Stimulated activated CD4-positive, alpha-beta T cell treated with anti-CD3 and anti-CD28 coated beads, Interleukin-4, amount 100 ng/mL, for 48 hours (primary cell): ENCODE measurements around the gene F3.
"Not testable (repeated sequence)": the region's sequence is repeated elsewhere in the genome, so short reads cannot be mapped to it uniquely, and the experiment has no call there.

Experiments used
- DNase-seq, 2 donors: peaks; one replicate each; pipeline ENCODE4 v3.0.0-alpha.2; 2020; ENCODE audit warnings: low read depth in 2 of 2

Gene F3

GRCh38 chr1:94541246-94542087, at the start of gene F3:
TSS of gene F3 (minus strand) at chr1:94541759. CDS start at chr1:94541636, 123 bp downstream.
- DNase-seq = peak; percentile 66 to 69

GRCh38 chr1:94590203-94591137, 48.9 kb upstream of the F3 start:
- no peak for DNase-seq

DNA sequence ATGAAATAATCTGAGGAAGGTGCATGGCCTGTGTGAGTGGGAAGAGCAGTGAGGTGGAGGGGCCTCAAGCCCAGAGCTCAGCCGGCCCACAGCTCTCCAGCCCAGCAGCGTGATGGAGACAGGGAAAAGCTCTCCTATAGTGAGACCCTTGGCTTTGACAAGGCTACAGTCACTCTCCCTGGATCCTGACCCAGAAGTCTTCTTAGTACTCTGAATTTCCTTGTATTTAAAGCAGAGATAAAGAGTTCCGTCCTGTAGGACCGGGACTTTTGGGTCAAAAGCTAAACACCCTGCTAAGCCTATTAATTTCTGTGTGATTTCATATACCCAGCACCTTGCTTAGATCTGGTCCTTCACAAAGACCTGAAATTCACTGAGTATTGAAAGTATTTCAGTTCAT, 48.2 kb upstream of the F3 start:
- DNase-seq = no peak

DNA sequence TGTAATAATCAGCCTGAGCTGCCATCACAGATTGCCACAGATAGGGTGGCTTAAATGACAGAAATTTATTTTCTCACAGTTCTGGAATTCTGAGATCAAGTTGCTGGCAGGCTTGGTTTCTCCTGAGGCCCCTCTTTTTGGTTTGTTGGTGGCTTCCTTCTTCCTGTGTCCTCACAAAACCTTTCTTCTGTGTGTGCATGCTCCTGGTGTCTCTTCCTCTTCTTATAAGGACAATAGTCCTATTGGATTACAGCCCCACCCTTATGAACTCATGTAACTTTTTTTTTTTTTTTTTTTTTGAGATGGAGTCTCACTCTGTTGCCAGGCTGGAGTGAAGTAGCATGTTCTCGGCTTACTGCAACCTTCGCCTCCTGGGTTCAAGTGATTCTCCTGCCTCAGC, 41.0 kb upstream of the F3 start:
- DNase-seq = no peak

- DNase-seq = no peak
Measured at GRCh38 chr1:94580367-94581115, 39.0 kb upstream of the F3 start.

DNA sequence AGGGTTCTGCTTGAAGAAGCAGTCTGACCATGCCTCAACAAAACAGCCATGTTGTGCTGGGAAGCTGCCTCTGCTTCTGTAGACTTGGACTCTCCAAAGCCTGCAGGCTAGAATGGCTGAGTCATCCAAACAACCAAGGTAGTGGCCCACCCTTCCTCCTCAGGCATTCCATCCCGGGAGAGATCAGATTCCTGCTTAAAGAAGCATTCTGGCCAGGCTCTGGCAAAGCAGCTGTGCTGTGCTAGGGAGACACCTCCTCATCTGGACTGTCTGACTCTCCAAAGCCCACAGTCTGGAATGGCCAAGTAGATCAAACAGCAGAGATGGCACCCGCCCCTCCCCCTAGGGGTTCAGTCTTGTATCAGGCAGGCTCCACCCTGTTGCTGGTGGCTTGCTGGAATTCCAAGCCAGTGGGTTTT, 38.3 kb upstream of the F3 start:
- DNase-seq = no peak

DNA sequence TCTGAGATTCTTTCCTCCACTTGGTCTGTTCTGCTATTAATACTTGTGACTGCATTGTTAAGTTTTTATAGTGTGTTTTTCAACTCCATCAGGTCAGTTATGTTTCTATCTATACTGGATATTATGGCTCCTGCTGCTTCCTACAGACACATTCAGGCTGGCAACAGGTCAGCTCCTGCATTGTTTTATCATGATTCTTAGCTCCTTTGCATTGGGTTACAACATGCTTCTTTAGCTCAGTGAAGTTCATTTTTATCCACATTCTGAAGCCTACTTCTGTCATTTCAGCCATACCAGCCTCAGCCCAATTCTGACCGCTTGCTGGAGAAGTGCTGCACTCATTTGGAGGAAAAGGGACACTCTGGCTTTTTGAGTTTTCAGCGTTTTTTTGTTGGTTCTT, 37.3 kb upstream of the F3 start:
- DNase-seq = no peak

DNA sequence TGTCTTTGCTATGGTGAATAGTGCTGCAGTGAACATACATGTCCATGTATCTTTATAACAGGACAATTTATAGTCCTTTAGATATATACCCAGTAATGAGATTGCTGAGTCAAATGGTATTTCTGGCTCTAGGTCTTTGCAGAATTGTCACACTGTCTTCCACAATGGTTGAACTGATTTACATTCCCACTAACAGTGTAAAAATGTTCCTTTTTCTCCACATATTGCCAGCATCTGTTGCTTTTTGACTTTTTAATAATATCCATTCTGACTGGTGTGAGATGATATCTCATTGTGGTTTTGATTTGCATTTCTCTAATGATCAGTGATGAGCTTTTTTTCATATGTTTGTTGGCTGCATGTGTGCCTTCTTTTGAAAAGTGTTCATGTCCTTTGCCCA, 32.4 kb upstream of the F3 start:
- not testable (repeated sequence) for DNase-seq

- no peak for DNase-seq
Measured at GRCh38 chr1:94572780-94573179, 31.2 kb upstream of the F3 start.

DNA sequence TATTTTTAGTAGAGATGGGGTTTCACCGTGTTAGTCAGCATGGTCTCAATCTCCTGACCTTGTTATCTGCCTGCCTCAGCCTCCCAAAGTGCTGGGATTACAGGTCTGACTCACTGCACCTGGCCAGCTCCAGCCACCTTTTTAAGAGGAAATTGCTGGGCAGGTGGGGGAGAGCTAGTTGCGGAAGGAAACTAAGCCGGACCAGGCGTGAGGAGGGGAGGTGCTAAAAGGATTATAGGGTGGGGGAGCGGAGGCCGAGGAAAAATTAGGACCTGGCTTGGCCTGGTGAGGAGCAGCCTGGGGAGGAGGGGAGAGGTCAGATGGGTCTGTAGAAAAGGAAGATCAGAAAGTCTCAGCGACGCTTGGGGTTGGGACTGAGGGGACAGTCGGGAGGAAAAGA, 29.4 kb upstream of the F3 start:
- DNase-seq = not testable (repeated sequence)

DNA sequence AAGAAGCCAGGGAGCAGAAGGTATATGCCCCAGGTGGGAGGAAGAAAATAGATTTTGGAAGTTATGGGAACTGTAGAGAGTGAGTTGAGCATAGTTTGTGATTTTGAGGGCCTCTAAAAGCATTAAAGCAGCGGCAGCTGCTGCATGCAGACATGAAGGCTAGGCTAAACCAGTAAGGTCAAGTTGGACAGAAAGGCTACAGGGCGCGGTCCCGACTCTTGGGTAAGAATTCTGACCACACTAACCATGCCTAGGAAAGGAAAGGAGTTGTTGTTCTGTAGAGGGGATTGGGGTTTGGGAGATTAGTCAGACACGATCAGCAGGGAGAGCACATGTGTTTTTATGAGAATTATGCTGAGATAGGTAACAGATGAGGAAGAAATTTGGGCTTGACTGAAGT, 27.2 kb upstream of the F3 start:
- DNase-seq = not testable (repeated sequence)

DNA sequence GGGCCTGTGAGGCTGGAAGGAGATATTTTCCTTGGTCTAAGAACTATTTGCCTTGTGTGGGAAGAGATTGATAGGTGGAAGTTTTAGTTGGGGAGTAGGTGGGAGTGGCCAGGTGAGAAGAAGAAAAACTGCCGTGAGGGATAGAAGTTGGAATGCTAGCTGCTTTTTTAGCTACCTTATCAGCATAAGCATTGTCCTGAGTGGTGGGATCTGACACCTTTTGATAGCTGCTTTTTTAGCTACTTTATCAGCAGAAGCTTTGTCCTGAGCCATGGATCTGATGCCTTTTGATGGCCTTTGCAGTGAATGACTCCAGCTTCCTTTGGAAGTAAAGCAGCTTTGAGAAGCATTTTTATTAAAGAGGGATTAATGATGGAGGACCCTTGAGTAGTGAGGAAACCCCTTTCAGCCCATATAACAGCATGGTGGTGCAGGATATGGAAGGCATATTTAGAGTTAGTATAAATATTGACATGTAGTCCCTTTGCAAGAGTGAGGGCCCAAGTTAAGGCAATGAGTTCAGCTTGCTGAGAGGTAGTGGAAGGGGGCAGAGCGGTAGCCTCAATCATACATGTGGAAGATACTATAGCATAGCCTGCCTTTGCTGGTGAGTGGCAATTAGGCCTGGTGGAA, 26.5 kb upstream of the F3 start:
- DNase-seq = not testable (repeated sequence)

DNA sequence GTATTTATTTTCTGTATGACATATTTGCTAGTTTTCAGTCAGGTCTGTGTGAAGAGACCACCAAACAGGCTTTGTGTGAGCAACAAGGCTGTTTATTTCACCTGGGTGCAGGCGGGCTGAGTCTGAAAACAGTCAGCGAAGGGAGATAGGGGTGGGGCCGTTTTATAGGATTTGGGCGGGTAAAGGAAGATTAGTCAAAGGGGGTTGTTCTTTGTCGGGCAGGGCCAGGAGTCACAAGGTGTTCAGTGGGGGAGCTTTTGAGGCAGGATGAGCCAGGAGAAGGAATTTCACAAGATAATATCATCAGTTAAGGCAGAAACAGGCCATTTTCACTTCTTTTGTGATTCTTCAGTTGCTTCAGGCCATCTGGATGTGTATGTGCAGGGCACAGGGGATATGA, 24.9 kb upstream of the F3 start:
- DNase-seq = not testable (repeated sequence)

- DNase-seq = no peak
Measured at GRCh38 chr1:94565901-94566300, 24.3 kb upstream of the F3 start.

DNA sequence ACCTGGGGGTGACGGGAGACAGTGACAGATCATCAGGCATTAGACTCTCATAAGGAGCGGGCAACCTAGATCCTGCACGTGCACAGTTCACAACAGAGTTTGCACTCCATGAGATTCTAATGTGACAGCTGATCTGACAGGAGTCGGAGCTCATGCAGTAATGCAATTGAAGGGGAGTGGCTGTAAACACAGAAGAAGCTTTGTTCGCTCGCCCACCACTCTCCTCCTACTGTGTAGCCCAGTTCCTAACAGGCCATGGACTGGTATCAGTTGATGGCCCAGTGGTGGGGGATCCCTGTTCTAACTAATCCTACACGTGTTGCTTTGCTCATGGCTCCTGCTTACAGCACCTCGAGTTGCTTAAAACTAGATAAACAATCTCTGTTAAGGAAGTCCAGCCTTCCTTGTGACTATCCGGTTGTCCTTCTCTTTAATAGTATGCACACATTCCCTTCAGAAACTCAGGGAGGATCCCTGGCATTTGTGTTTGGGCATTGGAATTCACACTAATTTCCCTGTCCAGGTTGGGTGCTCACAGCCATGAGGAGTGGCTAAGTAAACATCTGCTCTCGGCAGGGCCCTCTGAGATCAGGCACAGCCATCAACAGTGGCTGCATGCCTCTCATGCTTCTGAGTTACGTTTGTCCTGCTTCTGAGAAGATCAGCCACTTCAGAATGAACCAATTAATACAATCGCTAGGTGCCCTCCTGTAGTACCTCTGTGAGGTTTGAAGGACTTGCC, 21.1 kb upstream of the F3 start:
- DNase-seq = no peak

GRCh38 chr1:94560333-94560732, 18.8 kb upstream of the F3 start:
- DNase-seq = no peak

- no peak for DNase-seq
Measured at GRCh38 chr1:94559921-94560320, 18.4 kb upstream of the F3 start.

DNA sequence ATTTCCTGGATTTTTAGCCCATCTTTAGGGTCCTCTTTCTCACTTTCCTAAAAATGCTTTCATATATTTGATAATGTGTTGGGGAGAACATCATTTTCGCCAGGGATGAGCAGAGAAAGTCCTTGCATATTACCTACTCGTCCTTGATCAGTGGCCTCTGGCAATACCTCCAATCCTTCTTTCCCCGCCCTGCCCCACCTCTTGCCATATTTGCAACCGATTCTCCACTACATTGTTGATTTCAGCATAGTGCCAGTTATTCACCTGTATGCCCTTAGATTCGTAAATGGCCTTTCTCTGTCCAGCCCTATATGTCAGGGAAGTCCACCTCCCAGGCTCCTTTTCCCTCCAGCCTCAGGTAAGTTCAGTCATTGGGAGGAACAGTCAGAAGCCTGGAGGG, 13.5 kb upstream of the F3 start:
- no peak for DNase-seq

DNA sequence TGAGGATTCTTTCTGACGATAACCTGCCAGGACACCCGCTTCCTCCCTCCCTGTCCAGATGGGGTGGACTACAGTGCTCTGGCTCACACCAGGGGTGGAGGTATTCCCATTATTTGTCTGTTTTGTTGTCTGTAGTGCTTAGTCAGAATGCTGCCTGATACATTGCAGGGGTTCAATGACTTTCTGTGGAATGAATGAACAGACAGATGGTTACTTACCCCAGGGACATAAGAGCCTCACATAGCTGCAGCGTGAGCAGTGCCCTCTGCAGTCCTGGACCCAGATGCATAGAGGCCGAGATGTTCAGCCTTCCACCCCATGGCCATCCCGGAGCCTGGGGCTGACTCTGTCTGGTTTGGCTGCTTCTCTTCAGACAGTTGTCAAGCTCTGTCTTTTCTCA, 13.0 kb upstream of the F3 start:
- no peak for DNase-seq

DNA sequence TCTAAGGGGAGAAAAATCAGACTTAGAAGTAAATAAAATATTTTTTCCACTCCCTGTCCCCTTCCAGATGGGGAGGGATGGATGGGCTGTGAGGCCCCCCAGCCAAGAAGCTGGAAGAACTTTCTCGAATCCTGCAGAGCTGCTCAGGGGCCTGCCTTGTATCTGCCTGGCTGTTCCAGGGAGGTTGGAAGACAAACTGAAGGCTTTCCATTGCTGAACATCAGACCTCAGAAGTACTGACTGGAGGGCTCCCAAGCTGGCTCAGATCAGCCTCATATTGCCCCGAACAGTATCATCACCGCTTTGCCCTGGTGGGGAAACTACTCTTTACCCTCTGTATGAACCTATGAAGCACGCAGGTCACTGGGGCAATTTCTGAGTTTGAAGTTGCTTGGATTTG, 12.4 kb upstream of the F3 start:
- DNase-seq = no peak

DNA sequence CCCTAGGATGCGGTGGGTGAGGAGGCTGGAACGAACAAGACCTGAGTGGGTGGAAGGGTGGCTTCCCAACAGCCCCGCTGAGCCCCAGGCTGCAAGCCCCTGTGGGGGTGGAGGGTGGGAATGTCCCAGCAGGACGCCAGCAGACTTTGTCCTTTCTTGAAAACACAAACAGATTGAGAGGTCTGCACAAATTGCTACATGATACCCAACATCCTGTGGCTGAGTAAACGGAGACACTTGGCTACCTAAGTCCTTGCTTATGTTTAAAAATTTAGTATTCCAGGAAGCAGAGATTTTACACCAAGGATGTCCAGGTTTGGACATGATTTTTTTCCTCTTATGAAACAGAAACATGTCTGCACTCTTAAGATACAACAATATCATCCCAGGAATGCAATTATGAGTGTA, 11.8 kb upstream of the F3 start:
- no peak for DNase-seq
